GM21786 (cell line): ENCODE data around the gene DNAL4.

Experiments
- ATAC-seq: cut with Tn5 transposase; IDR thresholded peaks from one replicate; pipeline ENCODE4 v1.9.1; 2021; ENCODE audit not compliant: unreplicated experiment

DNAL4 gene

GRCh38 chr22:38760477-38761201, 33.3 kb downstream of the DNAL4 start:
- no peak for ATAC-seq

GRCh38 chr22:38759005-38759404, 34.9 kb downstream of the DNAL4 start:
- ATAC-seq, result no peak

GRCh38 chr22:38758276-38758945, 35.5 kb downstream of the DNAL4 start:
- no peak for ATAC-seq

- ATAC-seq, result no peak
Observed at GRCh38 chr22:38757464-38757757, 36.5 kb downstream of the DNAL4 start.

GRCh38 chr22:38756711-38757463, 37.1 kb downstream of the DNAL4 start:
- ATAC-seq, result no peak

GRCh38 chr22:38755911-38756532, 37.9 kb downstream of the DNAL4 start, which contains the start of gene SUN2:
Gene SUN2 (minus strand): TSS chr22:38755998. CDS start chr22:38752628, 3,370 bp downstream.
- ATAC-seq, result peak; percentile 49

GRCh38 chr22:38755155-38755910, 38.6 kb downstream of the DNAL4 start:
- peak; percentile 21 for ATAC-seq

GRCh38 chr22:38754751-38755154, 39.2 kb downstream of the DNAL4 start:
- no peak for ATAC-seq

- ATAC-seq, result no peak
Observed at GRCh38 chr22:38753948-38754750, 39.8 kb downstream of the DNAL4 start.

- peak; percentile 45 for ATAC-seq
Observed at GRCh38 chr22:38751422-38752346, 42.3 kb downstream of the DNAL4 start.

GRCh38 chr22:38751066-38751421, 42.9 kb downstream of the DNAL4 start:
- ATAC-seq, result no peak

GRCh38 chr22:38750638-38751037, 43.3 kb downstream of the DNAL4 start:
- ATAC-seq, result no peak

- no peak for ATAC-seq
Observed at GRCh38 chr22:38750104-38750503, 43.8 kb downstream of the DNAL4 start.

- ATAC-seq, result no peak
Observed at GRCh38 chr22:38748487-38749136, 45.3 kb downstream of the DNAL4 start.

- ATAC-seq, result no peak
Observed at GRCh38 chr22:38745676-38746460, 48.1 kb downstream of the DNAL4 start.

- no peak for ATAC-seq
Observed at GRCh38 chr22:38744981-38745380, 49.0 kb downstream of the DNAL4 start.

GRCh38 chr22:38742176-38742942, 51.6 kb downstream of the DNAL4 start:
- ATAC-seq, result no peak
